ENCODE measurements around the gene INPP5K.

DNA sequence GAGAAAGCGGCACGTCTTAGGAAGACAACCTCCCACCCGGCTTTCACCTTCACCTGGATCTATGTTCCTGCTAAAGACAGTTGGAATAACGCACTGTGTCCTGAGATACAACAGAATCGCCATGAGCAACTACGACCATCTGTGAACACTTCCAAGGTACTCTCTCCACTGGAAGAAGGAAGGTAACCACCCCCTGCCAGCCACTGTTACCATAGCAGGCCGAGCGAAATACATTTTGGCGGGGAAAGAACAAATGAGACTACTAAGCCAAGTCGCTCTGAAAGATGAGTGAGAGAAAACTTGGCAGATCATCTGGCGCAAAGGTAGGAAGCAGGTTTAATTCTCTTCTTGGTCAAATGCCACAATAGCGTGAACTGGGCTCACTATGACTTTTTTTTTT is 70.2 kb downstream of the INPP5K start:
- TF ChIP-seq, protein P1, sequence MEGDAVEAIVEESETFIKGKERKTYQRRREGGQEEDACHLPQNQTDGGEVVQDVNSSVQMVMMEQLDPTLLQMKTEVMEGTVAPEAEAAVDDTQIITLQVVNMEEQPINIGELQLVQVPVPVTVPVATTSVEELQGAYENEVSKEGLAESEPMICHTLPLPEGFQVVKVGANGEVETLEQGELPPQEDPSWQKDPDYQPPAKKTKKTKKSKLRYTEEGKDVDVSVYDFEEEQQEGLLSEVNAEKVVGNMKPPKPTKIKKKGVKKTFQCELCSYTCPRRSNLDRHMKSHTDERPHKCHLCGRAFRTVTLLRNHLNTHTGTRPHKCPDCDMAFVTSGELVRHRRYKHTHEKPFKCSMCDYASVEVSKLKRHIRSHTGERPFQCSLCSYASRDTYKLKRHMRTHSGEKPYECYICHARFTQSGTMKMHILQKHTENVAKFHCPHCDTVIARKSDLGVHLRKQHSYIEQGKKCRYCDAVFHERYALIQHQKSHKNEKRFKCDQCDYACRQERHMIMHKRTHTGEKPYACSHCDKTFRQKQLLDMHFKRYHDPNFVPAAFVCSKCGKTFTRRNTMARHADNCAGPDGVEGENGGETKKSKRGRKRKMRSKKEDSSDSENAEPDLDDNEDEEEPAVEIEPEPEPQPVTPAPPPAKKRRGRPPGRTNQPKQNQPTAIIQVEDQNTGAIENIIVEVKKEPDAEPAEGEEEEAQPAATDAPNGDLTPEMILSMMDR (IDR thresholded peaks at IDR 0.05 in 4 of 5, conservative IDR thresholded peaks at IDR 0.05 in 1 of 5): no peak
- no peak for TF ChIP-seq POLR2A (IDR thresholded peaks at IDR 0.05)
